ENCODE measurements around the gene ZHX3. TPM values are rescaled to one million over a fixed set of nuclear protein-coding genes. Genes with fewer than 3 reads are reported as not detected.
"Not testable (repeated sequence)": the region's sequence is repeated elsewhere in the genome, so short reads cannot be mapped to it uniquely, and the experiment has no call there.

ZHX3 gene
- total RNA-seq, 1 experiment from 2014 or later, result 2.5 TPM

DNA sequence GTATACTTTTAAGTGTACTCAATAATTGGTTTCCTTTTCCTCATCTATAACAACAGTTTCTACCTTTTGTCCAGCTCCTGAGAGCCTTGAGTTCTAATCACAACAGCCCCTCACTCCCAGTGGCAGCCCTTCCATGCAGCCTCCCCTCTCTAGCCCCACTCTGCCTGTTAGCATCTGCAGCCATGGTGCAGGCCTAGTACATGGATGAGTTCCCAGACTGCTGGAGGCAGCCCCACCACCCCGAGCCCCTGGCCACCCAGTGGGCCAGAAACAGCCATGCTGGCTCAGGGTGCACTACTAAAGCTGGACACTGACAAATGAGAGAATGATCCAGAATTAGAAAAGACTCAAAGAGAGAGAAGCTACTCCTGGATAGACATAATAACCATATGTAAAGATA is 13.4 kb upstream of the ZHX3 start:
- Histone ChIP-seq H3K27me3 (ENCODE audit: control insufficient read depth, insufficient read depth, low read length) (no peaks in the 10 kb centered on the region), H3K4me3 (ENCODE audit: insufficient read depth, low read depth, low read length) (no peak overlapping the region), H3K36me3 (replicated peaks; ENCODE audit: control insufficient read depth, insufficient read depth, low read length) (no peaks in the 10 kb centered on the region)
- DNase-seq, result no peak

DNA sequence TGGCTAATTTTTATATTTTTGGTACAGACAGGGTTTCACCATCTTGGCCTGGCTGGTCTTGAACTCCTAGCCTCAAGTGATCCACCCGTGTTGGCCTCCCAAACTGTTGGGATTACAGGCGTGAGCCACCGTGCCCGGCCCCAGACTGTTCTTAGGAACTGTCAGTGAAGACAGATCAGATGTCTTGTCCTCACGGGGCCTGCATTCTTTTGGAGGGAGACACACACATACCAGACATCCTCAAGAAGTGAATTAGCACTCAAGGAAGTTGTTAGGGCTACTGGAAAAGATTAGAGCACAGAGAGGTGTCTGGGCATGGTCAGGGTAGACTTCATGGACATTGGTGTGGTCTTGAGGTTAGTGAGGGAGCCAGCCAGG is 12.8 kb upstream of the ZHX3 start:
- no peak overlapping the region for H3K4me3 ChIP-seq (ENCODE audit: insufficient read depth, low read depth, low read length)
- H3K36me3 ChIP-seq (replicated peaks; ENCODE audit: control insufficient read depth, insufficient read depth, low read length), result no peaks in the 10 kb centered on the region
- no peak for DNase-seq
- no peaks in the 10 kb centered on the region for H3K27me3 ChIP-seq (ENCODE audit: control insufficient read depth, insufficient read depth, low read length)

DNA sequence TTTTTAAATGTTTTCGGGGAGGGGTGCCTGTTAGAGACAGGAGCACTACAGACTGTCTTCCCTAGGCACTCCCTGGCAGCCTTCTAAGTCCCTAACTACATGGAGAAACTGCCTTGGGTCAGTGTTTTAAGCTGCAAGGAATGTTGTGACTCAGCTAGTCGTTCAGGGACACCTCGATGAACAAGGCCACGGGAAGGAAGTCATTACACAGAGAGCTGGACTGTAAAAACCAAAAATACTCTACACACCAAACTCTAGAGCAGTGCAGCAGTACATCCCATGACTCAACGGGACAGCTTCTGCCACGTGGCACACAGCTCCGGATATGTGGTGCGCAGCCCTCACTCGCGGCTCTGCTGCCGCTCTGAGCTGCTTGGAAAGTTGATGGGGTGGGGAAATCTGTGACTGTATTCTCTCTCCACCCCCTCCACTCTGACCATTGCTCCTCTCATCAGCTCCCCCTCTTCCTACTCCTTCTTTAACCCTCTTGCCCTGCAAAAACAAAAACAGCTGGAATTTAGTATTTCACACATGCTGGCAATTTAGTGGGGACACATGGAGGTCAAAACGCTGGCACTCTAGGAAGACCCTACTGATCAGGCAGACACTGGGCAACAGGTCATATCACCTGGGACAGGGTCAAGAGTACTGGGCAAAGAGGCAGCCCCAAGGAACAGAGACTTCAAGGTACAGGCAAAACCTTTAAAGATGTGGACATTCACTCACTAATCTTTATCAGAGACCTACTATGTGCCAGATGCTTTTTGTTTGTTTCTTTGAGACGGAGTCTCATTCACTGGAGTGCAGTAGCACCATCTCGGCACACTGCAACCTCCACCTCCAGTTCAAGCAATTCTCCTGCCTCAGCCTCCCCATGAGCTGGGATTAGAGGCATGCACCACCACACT is 12.2 kb upstream of the ZHX3 start:
- DNase-seq, result no peak
- no peaks in the 10 kb centered on the region for H3K27me3 ChIP-seq (ENCODE audit: control insufficient read depth, insufficient read depth, low read length)
- H3K36me3 ChIP-seq (replicated peaks; ENCODE audit: control insufficient read depth, insufficient read depth, low read length), result no peaks in the 10 kb centered on the region
- no peak overlapping the region for H3K4me3 ChIP-seq (ENCODE audit: insufficient read depth, low read depth, low read length)

DNA sequence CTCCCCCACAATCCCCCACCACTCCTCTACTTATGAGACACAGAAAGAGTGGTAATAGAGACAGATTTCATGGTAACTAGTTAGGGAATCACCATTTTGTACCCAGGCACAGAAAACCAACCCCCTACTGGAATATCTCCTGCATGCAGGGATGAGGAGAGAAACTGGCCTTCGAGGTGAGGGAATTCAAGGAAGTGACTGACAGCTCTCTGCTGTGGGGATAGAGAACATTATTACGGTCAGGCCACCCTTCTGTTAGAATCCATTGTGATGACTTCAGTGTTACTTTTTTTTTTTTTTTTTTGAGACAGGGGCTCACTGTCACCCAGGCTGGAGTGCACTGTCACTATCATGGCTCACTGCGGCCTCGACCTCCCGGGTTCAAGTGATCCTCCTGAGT is 9.6 kb upstream of the ZHX3 start:
- DNase-seq, result no peak
- H3K36me3 ChIP-seq (replicated peaks; ENCODE audit: control insufficient read depth, insufficient read depth, low read length), result no peaks in the 10 kb centered on the region
- no peaks in the 10 kb centered on the region for H3K27me3 ChIP-seq (ENCODE audit: control insufficient read depth, insufficient read depth, low read length)
- H3K4me3 ChIP-seq (ENCODE audit: insufficient read depth, low read depth, low read length), result no peak overlapping the region

DNA sequence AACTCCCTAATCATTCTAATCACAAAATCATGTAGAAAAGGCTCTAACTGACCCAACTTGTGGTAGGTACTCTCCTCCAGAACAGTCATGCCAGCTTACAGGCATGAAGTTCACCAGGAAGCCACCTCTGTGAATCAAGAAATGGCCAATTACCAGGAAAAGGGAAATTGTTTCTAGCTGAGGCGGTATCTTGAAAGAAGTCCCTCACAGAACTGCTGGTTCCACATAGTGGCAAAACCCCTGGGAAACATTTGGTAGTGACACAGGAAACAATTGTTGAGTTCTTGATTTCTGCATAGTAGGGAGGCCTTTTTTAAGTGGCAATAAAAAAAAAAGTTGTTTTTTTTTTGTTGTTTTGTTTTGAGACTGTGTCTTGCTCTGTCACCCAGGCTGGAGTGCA is 3.4 kb upstream of the ZHX3 start:
- DNase-seq, result no peak
- H3K4me3 ChIP-seq (ENCODE audit: insufficient read depth, low read depth, low read length), result no peak overlapping the region
- H3K27me3 ChIP-seq (ENCODE audit: control insufficient read depth, insufficient read depth, low read length), result peaks cover 4% of the 10 kb centered on the region
- H3K36me3 ChIP-seq (replicated peaks; ENCODE audit: control insufficient read depth, insufficient read depth, low read length), result no peaks in the 10 kb centered on the region

DNA sequence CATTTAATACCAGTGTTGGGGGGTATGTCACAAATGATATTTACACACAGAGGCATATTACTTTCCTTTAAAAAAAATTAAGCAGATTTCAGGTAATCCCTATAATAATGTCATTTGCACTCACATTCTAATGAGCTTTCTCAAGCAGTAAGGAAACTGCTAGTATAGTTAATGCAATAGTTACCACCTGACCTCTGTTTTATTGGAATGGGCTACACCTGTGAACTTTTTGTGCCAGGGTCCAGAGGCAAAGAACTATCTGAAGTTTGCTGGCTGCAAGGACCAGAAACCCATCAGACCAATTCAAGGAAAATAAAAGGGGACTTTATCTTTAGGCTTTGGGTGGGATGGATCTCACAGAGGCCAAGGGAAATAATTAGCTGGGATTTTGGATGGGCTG is 2.9 kb upstream of the ZHX3 start:
- no peak for DNase-seq
- no peak overlapping the region for H3K4me3 ChIP-seq (ENCODE audit: insufficient read depth, low read depth, low read length)
- no peaks in the 10 kb centered on the region for H3K36me3 ChIP-seq (replicated peaks; ENCODE audit: control insufficient read depth, insufficient read depth, low read length)
- peaks cover 4% of the 10 kb centered on the region for H3K27me3 ChIP-seq (ENCODE audit: control insufficient read depth, insufficient read depth, low read length)

DNA sequence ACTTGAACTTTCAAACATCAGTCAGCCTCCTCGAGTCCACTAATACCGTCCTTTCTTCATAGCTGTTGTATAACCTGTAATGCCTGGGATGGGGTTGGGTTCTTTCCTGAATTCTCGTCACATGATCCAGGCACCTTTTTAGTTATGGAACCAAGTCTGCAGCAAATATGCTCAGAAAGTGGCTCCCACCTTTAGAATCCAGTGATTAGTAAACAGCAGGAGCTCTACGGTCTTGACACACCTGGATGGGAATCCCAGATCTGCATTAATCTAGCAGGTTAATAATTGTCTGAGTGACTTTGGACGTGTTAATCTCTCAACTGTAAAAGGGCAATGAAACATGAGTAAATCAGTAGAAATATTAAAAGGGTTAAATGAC is 729 bp upstream of the ZHX3 start:
- DNase-seq, result peak; percentile 10
- Histone ChIP-seq H3K27me3 (ENCODE audit: control insufficient read depth, insufficient read depth, low read length) (peaks cover 4% of the 10 kb centered on the region), H3K4me3 (ENCODE audit: insufficient read depth, low read depth, low read length) (no peak overlapping the region), H3K36me3 (replicated peaks; ENCODE audit: control insufficient read depth, insufficient read depth, low read length) (no peaks in the 10 kb centered on the region)

DNA sequence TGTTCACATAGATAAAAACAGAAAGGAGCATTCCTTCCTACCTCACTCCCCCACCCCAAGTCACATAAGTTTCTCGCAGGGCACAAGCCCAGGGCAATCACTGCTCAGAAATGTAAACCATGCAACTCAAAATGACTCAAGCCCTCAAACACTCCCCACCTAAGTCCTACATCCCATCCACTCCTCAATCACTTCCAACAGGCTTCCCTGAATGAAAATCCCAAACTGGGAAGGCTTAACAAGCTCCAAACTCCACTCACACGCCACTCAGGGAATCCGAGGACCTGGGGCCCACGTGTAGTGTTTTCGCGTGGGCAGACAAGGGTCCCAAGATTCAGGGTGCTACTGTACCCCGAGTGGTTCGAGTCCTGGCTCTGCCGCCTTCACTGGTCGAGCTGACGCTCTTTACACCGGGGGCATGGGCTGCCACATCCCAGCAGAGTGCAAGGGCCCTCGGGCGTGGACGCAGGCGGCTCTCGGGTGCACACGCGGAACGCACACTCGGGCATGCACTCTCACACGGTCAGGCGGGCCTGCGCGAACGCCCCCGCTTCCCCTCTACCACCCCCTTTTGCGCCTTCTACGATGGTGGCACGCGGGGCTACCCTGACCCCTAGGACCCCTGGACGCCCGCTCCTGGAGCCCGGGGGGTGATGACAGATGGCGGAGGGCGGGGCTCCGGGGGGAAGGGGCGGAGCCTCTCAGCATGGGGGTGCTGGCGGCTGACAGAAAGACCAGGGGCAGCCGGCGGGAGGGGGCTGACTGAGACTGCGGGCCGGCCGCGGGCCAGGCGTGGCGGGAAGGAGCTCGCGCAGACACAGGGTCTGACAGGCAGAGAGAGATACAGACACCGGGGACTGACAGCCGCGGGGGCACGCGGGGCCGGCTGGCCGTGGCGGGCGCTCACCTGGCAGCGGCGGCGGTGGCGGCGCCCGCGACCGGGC is 657 bp downstream of the ZHX3 start:
- peaks cover 4% of the 10 kb centered on the region for H3K27me3 ChIP-seq (ENCODE audit: control insufficient read depth, insufficient read depth, low read length)
- no peaks in the 10 kb centered on the region for H3K36me3 ChIP-seq (replicated peaks; ENCODE audit: control insufficient read depth, insufficient read depth, low read length)
- peak; percentile 95 for DNase-seq
- peak overlapping the region; percentile 80 for H3K4me3 ChIP-seq (ENCODE audit: insufficient read depth, low read depth, low read length)

DNA sequence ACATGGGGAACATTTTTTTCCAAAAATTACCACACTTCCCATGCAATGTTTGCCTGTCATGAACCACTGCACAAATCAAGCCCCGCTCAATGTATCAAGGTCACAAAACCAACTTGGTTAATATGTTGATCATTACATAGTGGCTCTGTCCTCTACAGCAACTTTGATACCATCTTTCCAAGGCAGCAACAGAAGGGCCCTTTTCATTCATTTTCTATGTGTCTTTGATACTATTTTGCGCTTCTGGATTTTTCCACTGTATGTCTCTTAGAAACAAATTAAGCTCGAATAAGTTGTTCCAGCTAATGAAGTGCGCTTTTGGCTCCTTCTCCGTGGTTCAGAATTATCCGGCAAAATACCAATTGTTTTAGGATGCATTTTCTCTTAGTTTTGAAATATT is 1.5 kb downstream of the ZHX3 start:
- H3K27me3 ChIP-seq (ENCODE audit: control insufficient read depth, insufficient read depth, low read length), result peaks cover 4% of the 10 kb centered on the region
- H3K4me3 ChIP-seq (ENCODE audit: insufficient read depth, low read depth, low read length), result no peak overlapping the region
- H3K36me3 ChIP-seq (replicated peaks; ENCODE audit: control insufficient read depth, insufficient read depth, low read length), result no peaks in the 10 kb centered on the region
- DNase-seq, result no peak

DNA sequence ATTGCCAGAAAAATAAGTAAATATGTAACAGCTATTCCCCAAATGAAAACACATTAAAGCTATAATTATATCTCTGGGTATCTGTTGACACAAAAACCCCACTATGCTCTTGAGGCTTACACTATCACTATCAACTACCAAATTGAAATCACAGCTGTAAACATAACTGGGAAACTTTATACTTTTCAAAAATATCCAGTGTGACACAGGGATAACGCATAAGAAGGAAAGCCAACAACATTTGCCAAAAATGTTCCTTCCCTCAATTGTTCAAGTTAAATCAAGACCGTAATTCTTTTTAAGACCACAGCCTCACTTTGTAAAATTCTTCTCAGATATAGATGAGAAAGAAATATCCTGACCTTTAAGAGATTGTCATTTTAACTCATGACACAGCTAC is 3.1 kb downstream of the ZHX3 start:
- H3K36me3 ChIP-seq (replicated peaks; ENCODE audit: control insufficient read depth, insufficient read depth, low read length), result no peaks in the 10 kb centered on the region
- no peak for DNase-seq
- peaks cover 4% of the 10 kb centered on the region for H3K27me3 ChIP-seq (ENCODE audit: control insufficient read depth, insufficient read depth, low read length)
- no peak overlapping the region for H3K4me3 ChIP-seq (ENCODE audit: insufficient read depth, low read depth, low read length)

DNA sequence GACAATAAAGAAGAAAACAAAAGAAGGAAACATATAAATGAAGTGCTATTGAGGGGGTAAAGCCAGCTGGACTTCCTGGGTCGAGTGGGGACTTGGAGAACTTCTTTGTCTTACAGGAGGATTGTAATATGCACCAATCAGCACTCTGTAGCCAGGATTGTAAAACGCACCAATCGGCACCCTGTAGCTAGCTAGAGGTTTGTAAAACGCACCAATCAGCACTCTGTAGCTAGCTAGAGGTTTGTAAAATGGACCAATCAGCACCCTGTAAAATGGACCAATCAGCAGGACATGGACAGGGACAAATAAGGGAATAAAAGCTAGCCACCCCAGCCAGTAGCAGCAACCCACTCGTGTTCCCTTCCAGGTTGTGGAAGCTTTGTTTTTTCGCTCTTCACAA is 5.5 kb downstream of the ZHX3 start:
- not testable (repeated sequence) for DNase-seq; H3K4me3 ChIP-seq (ENCODE audit: insufficient read depth, low read depth, low read length); H3K36me3 ChIP-seq (replicated peaks; ENCODE audit: control insufficient read depth, insufficient read depth, low read length); H3K27me3 ChIP-seq (ENCODE audit: control insufficient read depth, insufficient read depth, low read length)

DNA sequence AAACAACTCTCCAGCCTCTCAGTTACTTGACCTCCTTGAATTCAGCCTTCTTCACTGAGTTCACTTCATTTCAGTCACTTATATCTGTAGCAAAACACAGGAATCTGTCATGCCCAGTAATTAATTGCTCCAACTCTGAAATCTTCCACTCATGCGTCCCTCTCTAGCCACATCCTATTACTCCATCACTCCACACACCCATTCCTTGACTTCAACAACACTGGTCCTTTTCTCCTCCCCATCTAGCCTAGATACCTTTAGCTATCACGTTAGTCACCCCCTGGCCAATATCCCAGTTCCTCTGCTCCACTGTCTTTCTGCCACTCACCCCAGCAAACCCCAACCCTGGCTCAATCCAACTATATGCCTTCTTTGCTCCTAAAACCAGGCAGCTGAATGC is 7.7 kb downstream of the ZHX3 start:
- Histone ChIP-seq H3K36me3 (replicated peaks; ENCODE audit: control insufficient read depth, insufficient read depth, low read length) (no peaks in the 10 kb centered on the region), H3K27me3 (ENCODE audit: control insufficient read depth, insufficient read depth, low read length) (no peaks in the 10 kb centered on the region), H3K4me3 (ENCODE audit: insufficient read depth, low read depth, low read length) (no peak overlapping the region)
- DNase-seq, result no peak

DNA sequence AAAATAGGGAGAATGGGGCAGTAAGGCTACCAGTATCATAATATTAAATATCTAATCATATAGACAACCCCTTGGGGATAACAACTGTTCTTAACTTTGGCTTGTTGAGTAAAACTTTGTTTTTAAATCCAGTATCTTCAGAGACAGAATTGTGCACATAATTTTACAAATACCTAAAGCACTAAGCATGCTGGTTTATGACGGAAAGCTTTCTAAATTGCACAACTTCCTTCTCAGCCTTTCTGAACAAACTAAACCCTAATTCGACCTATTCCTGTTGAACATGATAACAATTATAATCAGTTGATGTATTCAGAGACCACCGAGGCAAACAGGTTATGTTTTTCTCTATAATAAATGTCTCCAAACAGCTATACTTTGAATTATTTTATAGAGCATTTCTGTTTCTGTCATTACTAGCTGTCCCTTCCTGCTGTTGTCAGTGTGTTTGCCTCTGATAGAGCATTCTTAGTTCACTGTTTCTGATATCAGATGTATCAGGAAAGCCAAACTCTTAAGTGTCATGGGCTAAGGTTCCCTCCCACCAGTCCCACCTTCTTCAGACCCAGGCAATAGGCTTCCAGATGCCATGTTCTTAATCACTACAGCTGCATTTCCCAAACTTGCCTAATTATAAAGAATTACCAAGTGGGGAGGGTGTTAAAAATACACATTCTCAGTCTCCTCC is 8.7 kb downstream of the ZHX3 start:
- no peak overlapping the region for H3K4me3 ChIP-seq (ENCODE audit: insufficient read depth, low read depth, low read length)
- DNase-seq, result peak; percentile 12
- H3K36me3 ChIP-seq (replicated peaks; ENCODE audit: control insufficient read depth, insufficient read depth, low read length), result no peaks in the 10 kb centered on the region
- H3K27me3 ChIP-seq (ENCODE audit: control insufficient read depth, insufficient read depth, low read length), result no peaks in the 10 kb centered on the region

DNA sequence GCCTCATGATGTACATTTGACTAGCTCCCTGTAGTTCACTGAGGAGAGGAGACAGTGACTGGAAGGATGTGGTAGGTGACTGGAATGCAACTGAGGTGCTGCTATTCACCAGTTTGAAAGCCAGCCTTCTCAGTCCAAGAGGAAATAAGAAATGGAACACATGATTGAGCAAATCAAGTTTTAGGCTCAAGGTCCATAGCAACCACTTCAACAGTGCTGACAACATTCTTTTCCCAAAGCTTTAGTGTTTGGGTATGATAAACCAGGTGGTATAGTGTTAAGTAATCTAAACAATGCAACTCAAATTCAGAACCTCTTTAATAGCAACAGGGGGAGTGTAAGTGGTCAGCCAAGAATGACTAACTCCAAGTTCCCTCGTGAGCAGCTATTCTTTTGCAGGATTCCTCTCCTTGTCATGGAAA is 9.2 kb downstream of the ZHX3 start:
- peak; percentile 46 for DNase-seq
- H3K4me3 ChIP-seq (ENCODE audit: insufficient read depth, low read depth, low read length), result no peak overlapping the region
- no peaks in the 10 kb centered on the region for H3K36me3 ChIP-seq (replicated peaks; ENCODE audit: control insufficient read depth, insufficient read depth, low read length)
- no peaks in the 10 kb centered on the region for H3K27me3 ChIP-seq (ENCODE audit: control insufficient read depth, insufficient read depth, low read length)
